Islet of Langerhans (tissue), 1 donor: ENCODE data around the gene CYP26C1.
A peak's percentile ranks its signal among the peaks of the same experiment; 100 is the strongest.

Experiments
- FAIRE-seq: peaks from one replicate; lab custom pipeline; 2011; peaks lifted over from hg19 to GRCh38; lab: Jason Lieb, UNC

Gene CYP26C1

GRCh38 chr10:93059975-93060886, at the start of gene CYP26C1:
TSS of gene CYP26C1 (plus strand) at chr10:93060798. CDS start at chr10:93061264, 466 bp downstream.
- no peak for FAIRE-seq

GRCh38 chr10:93015722-93016121, 44.9 kb upstream of the CYP26C1 start:
- no peak for FAIRE-seq

GRCh38 chr10:93023013-93023650, 37.5 kb upstream of the CYP26C1 start:
- FAIRE-seq: no peak

GRCh38 chr10:93026072-93026471, 34.5 kb upstream of the CYP26C1 start:
- FAIRE-seq: no peak

GRCh38 chr10:93027508-93027907, 33.1 kb upstream of the CYP26C1 start:
- no peak for FAIRE-seq

GRCh38 chr10:93028883-93029282, 31.7 kb upstream of the CYP26C1 start:
- no peak for FAIRE-seq

- FAIRE-seq: peak; percentile 77
Measured at GRCh38 chr10:93030409-93030808, 30.2 kb upstream of the CYP26C1 start.

GRCh38 chr10:93032105-93032808, 28.3 kb upstream of the CYP26C1 start:
- no peak for FAIRE-seq

- FAIRE-seq: no peak
Measured at GRCh38 chr10:93032809-93033137, 27.8 kb upstream of the CYP26C1 start.

GRCh38 chr10:93034426-93034825, 26.2 kb upstream of the CYP26C1 start:
- FAIRE-seq: no peak

GRCh38 chr10:93039110-93039509, 21.5 kb upstream of the CYP26C1 start:
- no peak for FAIRE-seq

- no peak for FAIRE-seq
Measured at GRCh38 chr10:93039721-93040120, 20.9 kb upstream of the CYP26C1 start.

- FAIRE-seq: no peak
Measured at GRCh38 chr10:93054486-93054885, 6.1 kb upstream of the CYP26C1 start.

- FAIRE-seq: no peak
Measured at GRCh38 chr10:93058139-93058538, 2.5 kb upstream of the CYP26C1 start.

- FAIRE-seq: no peak
Measured at GRCh38 chr10:93060887-93061593, 442 bp downstream of the CYP26C1 start.

- FAIRE-seq: no peak
Measured at GRCh38 chr10:93061594-93062513, 1.3 kb downstream of the CYP26C1 start.

GRCh38 chr10:93062514-93063143, 2.0 kb downstream of the CYP26C1 start:
- FAIRE-seq: no peak

GRCh38 chr10:93063144-93063976, 2.8 kb downstream of the CYP26C1 start:
- no peak for FAIRE-seq

- FAIRE-seq: no peak
Measured at GRCh38 chr10:93063977-93064660, 3.5 kb downstream of the CYP26C1 start.
